ENCODE results near the gene KRTAP2-3. TPM values are rescaled to one million over a fixed set of nuclear protein-coding genes. Genes with fewer than 3 reads are reported as not detected.

KRTAP2-3 gene
- total RNA-seq, 2 donors from 2014 or later: not detected

- peak; percentile 21 for ATAC-seq (replicated peaks)
- H3K4me3 Mint-ChIP-seq: no peak within 1 kb of the TSS
- H3K9me3 Mint-ChIP-seq: no peaks in the 10 kb centered on the region
Measured at GRCh38 chr17:41026715-41027471, 33.0 kb downstream of the KRTAP2-3 start, which contains the start of gene KRTAP1-5. Gene KRTAP1-5, minus strand, starts transcription at chr17:41027208. Its CDS starts 53 bp downstream, at chr17:41027155.

GRCh38 chr17:41024697-41025096 lies 35.2 kb downstream of the KRTAP2-3 start:
- ATAC-seq (replicated peaks): no peak
- Mint-ChIP-seq H3K4me3 (no peak overlapping the region), H3K36me3 (ENCODE audit: low read depth) (no peaks in the 10 kb centered on the region), H3K27me3 (peaks cover 19% of the 10 kb centered on the region), H3K9me3 (no peaks in the 10 kb centered on the region), H3K4me1 (no peaks in the 10 kb centered on the region), H3K27ac (no peak overlapping the region)

More at GRCh38 chr17:41026715-41027471, 33.0 kb downstream of the KRTAP2-3 start, which contains the start of gene KRTAP1-5:
- Mint-ChIP-seq H3K27me3 (peaks cover 33% of the 10 kb centered on the region), H3K4me1 (no peaks in the 10 kb centered on the region), H3K27ac (no peak within 1 kb of the TSS), H3K36me3 (ENCODE audit: low read depth) (no peaks in the 10 kb centered on the region)

- H3K4me3 Mint-ChIP-seq: no peak overlapping the region
- H3K27me3 Mint-ChIP-seq: peaks cover 16% of the 10 kb centered on the region
- H3K27ac Mint-ChIP-seq: no peak overlapping the region
- H3K36me3 Mint-ChIP-seq (ENCODE audit: low read depth): no peaks in the 10 kb centered on the region
- no peaks in the 10 kb centered on the region for H3K9me3 Mint-ChIP-seq
- ATAC-seq (replicated peaks): no peak
- no peaks in the 10 kb centered on the region for H3K4me1 Mint-ChIP-seq
Measured at GRCh38 chr17:41020336-41020735, 39.6 kb downstream of the KRTAP2-3 start.

- ATAC-seq (replicated peaks): no peak
- Mint-ChIP-seq H3K4me3 (no peak overlapping the region), H3K27ac (no peak overlapping the region), H3K9me3 (no peaks in the 10 kb centered on the region), H3K27me3 (peaks cover 13% of the 10 kb centered on the region), H3K36me3 (ENCODE audit: low read depth) (no peaks in the 10 kb centered on the region), H3K4me1 (no peaks in the 10 kb centered on the region)
Measured at GRCh38 chr17:41019415-41019814, 40.5 kb downstream of the KRTAP2-3 start.

- Mint-ChIP-seq H3K27me3 (peaks cover 13% of the 10 kb centered on the region), H3K9me3 (no peaks in the 10 kb centered on the region), H3K4me3 (no peak overlapping the region), H3K36me3 (ENCODE audit: low read depth) (no peaks in the 10 kb centered on the region), H3K27ac (no peak overlapping the region), H3K4me1 (no peaks in the 10 kb centered on the region)
- ATAC-seq (replicated peaks): no peak
Measured at GRCh38 chr17:41018541-41018940, 41.4 kb downstream of the KRTAP2-3 start.

GRCh38 chr17:41016578-41017215 lies 43.2 kb downstream of the KRTAP2-3 start:
- ATAC-seq (replicated peaks): no peak

GRCh38 chr17:41015454-41015853 lies 44.5 kb downstream of the KRTAP2-3 start:
- ATAC-seq (replicated peaks): no peak
- peaks cover 8% of the 10 kb centered on the region for H3K27me3 Mint-ChIP-seq
- H3K36me3 Mint-ChIP-seq (ENCODE audit: low read depth): no peaks in the 10 kb centered on the region
- H3K4me3 Mint-ChIP-seq: no peak overlapping the region
- H3K4me1 Mint-ChIP-seq: no peaks in the 10 kb centered on the region
- H3K27ac Mint-ChIP-seq: no peak overlapping the region
- no peaks in the 10 kb centered on the region for H3K9me3 Mint-ChIP-seq

More at GRCh38 chr17:41016578-41017215, 43.2 kb downstream of the KRTAP2-3 start:
- no peak overlapping the region for H3K27ac Mint-ChIP-seq
- no peak overlapping the region for H3K4me3 Mint-ChIP-seq
- peaks cover 8% of the 10 kb centered on the region for H3K27me3 Mint-ChIP-seq
- no peaks in the 10 kb centered on the region for H3K4me1 Mint-ChIP-seq
- H3K9me3 Mint-ChIP-seq: no peaks in the 10 kb centered on the region
- H3K36me3 Mint-ChIP-seq (ENCODE audit: low read depth): no peaks in the 10 kb centered on the region

- no peak overlapping the region for H3K27ac Mint-ChIP-seq
- ATAC-seq (replicated peaks): no peak
- H3K27me3 Mint-ChIP-seq: peaks cover 8% of the 10 kb centered on the region
- no peaks in the 10 kb centered on the region for H3K9me3 Mint-ChIP-seq
- no peak overlapping the region for H3K4me3 Mint-ChIP-seq
- H3K36me3 Mint-ChIP-seq (ENCODE audit: low read depth): no peaks in the 10 kb centered on the region
- no peaks in the 10 kb centered on the region for H3K4me1 Mint-ChIP-seq
Measured at GRCh38 chr17:41013606-41014005, 46.3 kb downstream of the KRTAP2-3 start.

- Mint-ChIP-seq H3K27ac (no peak overlapping the region), H3K4me1 (no peaks in the 10 kb centered on the region), H3K4me3 (no peak overlapping the region), H3K36me3 (ENCODE audit: low read depth) (no peaks in the 10 kb centered on the region), H3K9me3 (no peaks in the 10 kb centered on the region), H3K27me3 (peaks cover 8% of the 10 kb centered on the region)
- no peak for ATAC-seq (replicated peaks)
Measured at GRCh38 chr17:41013181-41013580, 46.7 kb downstream of the KRTAP2-3 start.

- peaks cover 8% of the 10 kb centered on the region for H3K27me3 Mint-ChIP-seq
- H3K4me3 Mint-ChIP-seq: no peak overlapping the region
- no peak for ATAC-seq (replicated peaks)
- H3K36me3 Mint-ChIP-seq (ENCODE audit: low read depth): no peaks in the 10 kb centered on the region
- no peaks in the 10 kb centered on the region for H3K4me1 Mint-ChIP-seq
- no peak overlapping the region for H3K27ac Mint-ChIP-seq
- H3K9me3 Mint-ChIP-seq: no peaks in the 10 kb centered on the region
Measured at GRCh38 chr17:41012326-41013120, 47.4 kb downstream of the KRTAP2-3 start.

DNA sequence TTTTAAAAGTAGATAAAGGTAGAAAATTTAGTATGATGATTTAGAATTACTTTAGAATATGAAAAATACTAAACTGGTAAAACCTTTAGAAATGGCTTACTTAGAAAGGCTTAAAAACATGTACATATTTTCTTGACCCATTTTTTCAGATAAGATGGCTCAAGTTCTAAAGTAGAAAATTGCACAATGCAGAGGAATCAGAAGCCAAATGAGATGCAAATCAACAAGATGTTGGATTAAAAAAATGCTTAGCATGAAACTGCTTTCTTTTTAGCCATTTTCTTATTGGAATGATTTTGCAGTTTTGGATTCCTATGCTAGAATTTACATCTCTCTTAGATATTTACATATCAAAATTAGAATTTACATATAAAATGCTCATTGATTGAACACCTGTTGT lies 49.5 kb downstream of the KRTAP2-3 start:
- ATAC-seq (replicated peaks): no peak
- Mint-ChIP-seq H3K4me3 (no peak overlapping the region), H3K36me3 (ENCODE audit: low read depth) (no peaks in the 10 kb centered on the region)

GRCh38 chr17:41009936-41010335 lies 50.0 kb downstream of the KRTAP2-3 start:
- no peak overlapping the region for H3K27ac Mint-ChIP-seq
- H3K4me1 Mint-ChIP-seq: no peaks in the 10 kb centered on the region
- no peak for ATAC-seq (replicated peaks)
- H3K27me3 Mint-ChIP-seq: no peaks in the 10 kb centered on the region
- no peak overlapping the region for H3K4me3 Mint-ChIP-seq
- no peaks in the 10 kb centered on the region for H3K9me3 Mint-ChIP-seq
- no peaks in the 10 kb centered on the region for H3K36me3 Mint-ChIP-seq (ENCODE audit: low read depth)

More for the DNA sequence above, 49.5 kb downstream of the KRTAP2-3 start:
- Mint-ChIP-seq H3K4me1 (no peaks in the 10 kb centered on the region), H3K27ac (no peak overlapping the region), H3K27me3 (peaks cover under 1% of the 10 kb centered on the region), H3K9me3 (no peaks in the 10 kb centered on the region)

GRCh38 chr17:41009301-41009760 lies 50.6 kb downstream of the KRTAP2-3 start:
- no peak overlapping the region for H3K4me3 Mint-ChIP-seq
- peaks cover 6% of the 10 kb centered on the region for H3K27me3 Mint-ChIP-seq
- no peaks in the 10 kb centered on the region for H3K4me1 Mint-ChIP-seq
- no peaks in the 10 kb centered on the region for H3K36me3 Mint-ChIP-seq (ENCODE audit: low read depth)
- no peak for ATAC-seq (replicated peaks)
- no peaks in the 10 kb centered on the region for H3K9me3 Mint-ChIP-seq
- H3K27ac Mint-ChIP-seq: no peak overlapping the region
